ENCODE data around the gene CNEP1R1. TPM values are rescaled to one million over a fixed set of nuclear protein-coding genes. Genes with fewer than 3 reads are reported as not detected.
"Not testable (repeated sequence)": the region's sequence is repeated elsewhere in the genome, so short reads cannot be mapped to it uniquely, and the experiment has no call there.

Gene CNEP1R1
- total and polyA plus RNA-seq, 2 donors (not counting 1 experiment from before 2014, with no cell fraction given), result 18.6 to 32.9 TPM

- ChIA-PET CTCF (no interaction called here), POLR2A (no interaction called here)
- Histone ChIP-seq H3K4me2 (replicated peaks; ENCODE audit: low read depth, low read length, poor library complexity, severe bottlenecking) (no peak overlapping the region), H3K27ac (ENCODE audit: low read length in 2 of 2) (no peak overlapping the region), H3K79me2 (ENCODE audit: control insufficient read depth, insufficient read depth, low read length) (no peaks in the 10 kb centered on the region), H4K20me1 (ENCODE audit: control insufficient read depth, insufficient read depth, low read length, poor library complexity, severe bottlenecking) (no peaks in the 10 kb centered on the region), H2AFZ (ENCODE audit: insufficient read depth, low read depth, low read length, poor library complexity, severe bottlenecking) (no peak overlapping the region), H3K36me3 (replicated peaks in 1 of 2; ENCODE audit: control extremely low read depth in 1 of 2, control insufficient read depth in 1 of 2, extremely low read depth in 1 of 2, insufficient read depth in 2 of 2, low read length in 1 of 2) (no peaks in the 10 kb centered on the region), H3K27me3 (replicated peaks in 1 of 4; ENCODE audit: control extremely low read depth in 1 of 4, control insufficient read depth in 3 of 4, insufficient read depth in 4 of 4, low read length in 3 of 4) (no peaks in the 10 kb centered on the region), H3K9ac (ENCODE audit: low read length) (no peak overlapping the region), H3K9me3 (ENCODE audit: control extremely low read depth in 1 of 3, control insufficient read depth in 2 of 3, insufficient read depth in 1 of 3, low read length in 2 of 3) (no peaks in the 10 kb centered on the region), H3K4me3 (ENCODE audit: control extremely low read depth in 1 of 5, extremely low read depth in 1 of 5, insufficient read depth in 1 of 5, low read depth in 2 of 5, low read length in 4 of 5) (no peak overlapping the region), H3K4me1 (ENCODE audit: control insufficient read depth in 2 of 2, insufficient read depth in 2 of 2, low read length in 2 of 2) (no peaks in the 10 kb centered on the region)
- no peak for ATAC-seq (ENCODE audit: low read depth)
- H3K9me3 Mint-ChIP-seq (ENCODE audit: insufficient read depth), result no peaks in the 10 kb centered on the region
- no peak overlapping the region for H3K4me3 Mint-ChIP-seq
- DNase-seq, result no peak
- TF ChIP-seq CTCF (IDR thresholded peaks at IDR 0.05) (no peak), EZH2 (IDR thresholded peaks at IDR 0.05; ENCODE audit: borderline replicate concordance, insufficient read depth, low read depth, low read length, poor library complexity, severe bottlenecking) (no peak)
- intact Hi-C loops (cut with micrococcal nuclease), result no loop called here
- WGBS (ENCODE audit: insufficient coverage), result 60% methylated on average over 1 of the region's 2 CpGs
- no peak overlapping the region for H3K27ac Mint-ChIP-seq
- no peaks in the 10 kb centered on the region for H3K4me1 Mint-ChIP-seq
- peaks cover 14% of the 10 kb centered on the region for H3K27me3 Mint-ChIP-seq
Measured at GRCh38 chr16:50012182-50012581, 12.8 kb upstream of the CNEP1R1 start.

- H3K79me2 ChIP-seq (ENCODE audit: control insufficient read depth, insufficient read depth, low read length); CTCF ChIA-PET: not testable (repeated sequence)
Measured at GRCh38 chr16:50014211-50014610, 10.8 kb upstream of the CNEP1R1 start.

More at GRCh38 chr16:50014211-50014610, 10.8 kb upstream of the CNEP1R1 start:
- H3K4me1 ChIP-seq (ENCODE audit: control insufficient read depth in 2 of 2, insufficient read depth in 2 of 2, low read length in 2 of 2); H3K36me3 ChIP-seq (replicated peaks in 1 of 2; ENCODE audit: control extremely low read depth in 1 of 2, control insufficient read depth in 1 of 2, extremely low read depth in 1 of 2, insufficient read depth in 2 of 2, low read length in 1 of 2); intact Hi-C loops (cut with micrococcal nuclease); H3K9me3 ChIP-seq (ENCODE audit: control extremely low read depth in 1 of 3, control insufficient read depth in 2 of 3, insufficient read depth in 1 of 3, low read length in 2 of 3); H3K27ac Mint-ChIP-seq; H3K4me3 ChIP-seq (ENCODE audit: control extremely low read depth in 1 of 5, extremely low read depth in 1 of 5, insufficient read depth in 1 of 5, low read depth in 2 of 5, low read length in 4 of 5); H4K20me1 ChIP-seq (ENCODE audit: control insufficient read depth, insufficient read depth, low read length, poor library complexity, severe bottlenecking); H2AFZ ChIP-seq (ENCODE audit: insufficient read depth, low read depth, low read length, poor library complexity, severe bottlenecking); ATAC-seq (ENCODE audit: low read depth); H3K9me3 Mint-ChIP-seq (ENCODE audit: insufficient read depth); H3K27ac ChIP-seq (ENCODE audit: low read length in 2 of 2); H3K4me2 ChIP-seq (replicated peaks; ENCODE audit: low read depth, low read length, poor library complexity, severe bottlenecking); POLR2A ChIA-PET; DNase-seq; H3K27me3 ChIP-seq (replicated peaks in 1 of 4; ENCODE audit: control extremely low read depth in 1 of 4, control insufficient read depth in 3 of 4, insufficient read depth in 4 of 4, low read length in 3 of 4); H3K9ac ChIP-seq (ENCODE audit: low read length); H3K4me3 Mint-ChIP-seq; H3K4me1 Mint-ChIP-seq: not testable (repeated sequence)
- peaks cover 14% of the 10 kb centered on the region for H3K27me3 Mint-ChIP-seq
- 96% methylated on average over 8 of the region's 8 CpGs for WGBS (ENCODE audit: insufficient coverage)
